Panc1 (cell line): ENCODE results near the gene AKT1.

Experiments
- POLR2AphosphoS5 ChIP-seq: IDR thresholded peaks from 2 replicates; pipeline ENCODE4 v1.6.1; 2012; ENCODE audit warnings: mild to moderate bottlenecking, low read depth, low read length, moderate library complexity
- SIN3A ChIP-seq: IDR thresholded peaks from 2 replicates; pipeline ENCODE4 v1.6.1; 2012; ENCODE audit warnings: low read depth, mild to moderate bottlenecking, low read length, moderate library complexity, borderline replicate concordance; ENCODE audit not compliant: insufficient read depth
- TCF7L2 ChIP-seq: IDR thresholded peaks from 2 replicates; pipeline ENCODE4 v1.6.1; 2011; ENCODE audit warnings: mild to moderate bottlenecking, low read depth, low read length, inconsistent platforms
- TF ChIP-seq, protein P1 (sequence below): fragments of 450-650 bp; IDR thresholded peaks from 2 replicates; pipeline ENCODE4 v1.5.1; 2017; ENCODE audit warnings: mild to moderate bottlenecking

DNA sequence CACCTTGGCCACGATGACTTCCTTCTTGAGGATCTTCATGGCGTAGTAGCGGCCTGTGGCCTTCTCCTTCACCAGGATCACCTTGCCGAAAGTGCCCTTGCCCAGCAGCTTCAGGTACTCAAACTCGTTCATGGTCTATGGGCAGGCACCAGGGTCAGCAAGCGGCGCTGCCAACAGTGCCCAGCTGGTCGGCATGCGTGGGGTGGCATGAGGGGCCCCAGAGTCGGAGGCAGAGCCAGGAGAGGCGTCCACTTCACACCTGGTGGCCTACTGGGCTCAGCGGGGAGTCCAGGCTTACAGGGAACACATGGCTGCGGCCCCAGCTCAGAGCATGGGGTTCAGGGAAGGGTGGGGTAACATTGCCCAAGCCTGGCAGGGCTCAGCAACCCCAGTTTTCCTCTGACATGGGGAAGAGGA is 20.5 kb downstream of the AKT1 start:
- TF ChIP-seq POLR2AphosphoS5 (no peak), SIN3A (no peak), TCF7L2 (no peak)
- TF ChIP-seq, protein P1, sequence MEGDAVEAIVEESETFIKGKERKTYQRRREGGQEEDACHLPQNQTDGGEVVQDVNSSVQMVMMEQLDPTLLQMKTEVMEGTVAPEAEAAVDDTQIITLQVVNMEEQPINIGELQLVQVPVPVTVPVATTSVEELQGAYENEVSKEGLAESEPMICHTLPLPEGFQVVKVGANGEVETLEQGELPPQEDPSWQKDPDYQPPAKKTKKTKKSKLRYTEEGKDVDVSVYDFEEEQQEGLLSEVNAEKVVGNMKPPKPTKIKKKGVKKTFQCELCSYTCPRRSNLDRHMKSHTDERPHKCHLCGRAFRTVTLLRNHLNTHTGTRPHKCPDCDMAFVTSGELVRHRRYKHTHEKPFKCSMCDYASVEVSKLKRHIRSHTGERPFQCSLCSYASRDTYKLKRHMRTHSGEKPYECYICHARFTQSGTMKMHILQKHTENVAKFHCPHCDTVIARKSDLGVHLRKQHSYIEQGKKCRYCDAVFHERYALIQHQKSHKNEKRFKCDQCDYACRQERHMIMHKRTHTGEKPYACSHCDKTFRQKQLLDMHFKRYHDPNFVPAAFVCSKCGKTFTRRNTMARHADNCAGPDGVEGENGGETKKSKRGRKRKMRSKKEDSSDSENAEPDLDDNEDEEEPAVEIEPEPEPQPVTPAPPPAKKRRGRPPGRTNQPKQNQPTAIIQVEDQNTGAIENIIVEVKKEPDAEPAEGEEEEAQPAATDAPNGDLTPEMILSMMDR = no peak
